HEK293 (cell line): ENCODE measurements around the gene TMEM100.

Source experiments
- CTCF ChIA-PET: fragments of 350-600 bp; formaldehyde crosslinking; extraction: SDS; loops from one replicate; lab custom pipeline; 2021; ENCODE audit warnings: antibody characterized with exemption; lab: Yijun Ruan, JAX
- POLR2A ChIA-PET: fragments of 300-600 bp; formaldehyde crosslinking; extraction: SDS; loops from one replicate; lab custom pipeline; 2020; ENCODE audit warnings: antibody characterized with exemption, inconsistent platforms; lab: Yijun Ruan, JAX
- H3K27ac ChIP-seq: fragments of 200-500 bp; sonication (Bioruptor generic); 2 replicates; pipeline ENCODE4 v1.5.1; 2014; ENCODE audit warnings: low read depth, low read length, control low read depth, inconsistent platforms; ENCODE audit errors: extremely low read depth
- H3K36me3 ChIP-seq, 2 experiments: fragments of 200-500 bp in 1 of 2; sonication (Bioruptor generic) in 1 of 2; 1 replicate in 1 of 2; 2 replicates in 1 of 2; pipeline ENCODE4 v1.5.1; 2014 to 2017; ENCODE audit warnings: inconsistent platforms in 2 of 2, low read length in 2 of 2; ENCODE audit not compliant: control insufficient read depth in 2 of 2, insufficient read depth in 1 of 2
- H3K4me1 ChIP-seq: fragments of 200-500 bp; sonication (Bioruptor generic); 2 replicates; pipeline ENCODE4 v1.5.1; 2014; ENCODE audit warnings: mild to moderate bottlenecking, low read length, inconsistent platforms; ENCODE audit not compliant: control insufficient read depth, insufficient read depth
- H3K4me3 ChIP-seq: 2 replicates; pipeline ENCODE4 v1.5.1; 2011; ENCODE audit warnings: low read depth, mild to moderate bottlenecking, control low read depth, low read length, moderate library complexity
- H3K9me3 ChIP-seq: fragments of 200-500 bp; sonication (Bioruptor generic); 2 replicates; pipeline ENCODE4 v1.5.1; 2014; ENCODE audit warnings: low read depth, low read length, inconsistent platforms; ENCODE audit not compliant: control insufficient read depth, insufficient read depth
- GFI1B ChIP-seq: fragments of 450-650 bp; formaldehyde crosslinking; IDR thresholded peaks from 2 replicates; pipeline ENCODE4 v1.5.1; 2016; ENCODE audit warnings: missing biosample characterization, missing genetic modification characterization
- PRDM1 ChIP-seq: fragments of 450-650 bp; formaldehyde crosslinking; IDR thresholded peaks from 2 replicates; pipeline ENCODE4; 2016; ENCODE audit warnings: missing biosample characterization, missing genetic modification characterization
- SETDB1 ChIP-seq: IDR thresholded peaks from one replicate; pipeline ENCODE4 v1.6.1; 2017; ENCODE audit warnings: mild to moderate bottlenecking, low read length, moderate library complexity, mixed read lengths; ENCODE audit not compliant: insufficient read length
- ZBTB20 ChIP-seq: fragments of 450-650 bp; formaldehyde crosslinking; IDR thresholded peaks from 2 replicates; pipeline ENCODE4 v1.5.1; 2016; ENCODE audit warnings: missing biosample characterization, missing genetic modification characterization
- ZBTB21 ChIP-seq: fragments of 450-650 bp; formaldehyde crosslinking; IDR thresholded peaks from 2 replicates; pipeline ENCODE4 v1.5.1; 2017; ENCODE audit warnings: missing biosample characterization, missing genetic modification characterization
- ZBTB7A ChIP-seq: fragments of 450-650 bp; formaldehyde crosslinking; IDR thresholded peaks from 2 replicates; pipeline ENCODE4 v1.5.1; 2016; ENCODE audit warnings: low read depth, missing biosample characterization, missing genetic modification characterization
- ZEB2 ChIP-seq: fragments of 450-650 bp; formaldehyde crosslinking; IDR thresholded peaks from 2 replicates; pipeline ENCODE4 v1.5.1; 2016; ENCODE audit warnings: missing biosample characterization, missing genetic modification characterization
- ZNF121 ChIP-seq: fragments of 450-650 bp; formaldehyde crosslinking; IDR thresholded peaks from 2 replicates; pipeline ENCODE4 v1.5.1; 2016; ENCODE audit warnings: missing biosample characterization, missing genetic modification characterization
- ZNF140 ChIP-seq: fragments of 450-650 bp; formaldehyde crosslinking; IDR thresholded peaks from 2 replicates; pipeline ENCODE4 v1.5.1; 2016; ENCODE audit warnings: missing biosample characterization, missing genetic modification characterization
- ZNF2 ChIP-seq: fragments of 450-650 bp; formaldehyde crosslinking; IDR thresholded peaks from 2 replicates; pipeline ENCODE4 v1.5.1; 2016; ENCODE audit warnings: missing biosample characterization, missing genetic modification characterization
- ZNF211 ChIP-seq: fragments of 450-650 bp; formaldehyde crosslinking; IDR thresholded peaks from 2 replicates; pipeline ENCODE4 v1.5.1; 2016; ENCODE audit warnings: low read depth, missing biosample characterization, missing genetic modification characterization
- ZNF214 ChIP-seq: fragments of 450-650 bp; formaldehyde crosslinking; IDR thresholded peaks from 2 replicates; pipeline ENCODE4 v1.5.1; 2017; ENCODE audit warnings: missing biosample characterization, mild to moderate bottlenecking, missing genetic modification characterization, borderline replicate concordance
- ZNF23 ChIP-seq: fragments of 450-650 bp; formaldehyde crosslinking; IDR thresholded peaks from 2 replicates; pipeline ENCODE4 v1.5.1; 2016; ENCODE audit warnings: missing biosample characterization, missing genetic modification characterization, borderline replicate concordance
- ZNF280C ChIP-seq: fragments of 450-650 bp; formaldehyde crosslinking; IDR thresholded peaks from 2 replicates; pipeline ENCODE4 v1.5.1; 2016; ENCODE audit warnings: missing biosample characterization, missing genetic modification characterization
- ZNF335 ChIP-seq: fragments of 450-650 bp; formaldehyde crosslinking; conservative IDR thresholded peaks from 2 replicates; pipeline ENCODE4 v1.5.1; 2016; ENCODE audit warnings: missing biosample characterization, missing genetic modification characterization
- ZNF354C ChIP-seq: fragments of 450-650 bp; formaldehyde crosslinking; IDR thresholded peaks from 2 replicates; pipeline ENCODE4 v1.5.1; 2016; ENCODE audit warnings: missing biosample characterization, missing genetic modification characterization, low read depth, borderline replicate concordance
- ZNF645 ChIP-seq: fragments of 450-650 bp; formaldehyde crosslinking; IDR thresholded peaks from 2 replicates; pipeline ENCODE4; 2016; ENCODE audit warnings: missing biosample characterization, missing genetic modification characterization
- ZNF707 ChIP-seq: fragments of 450-650 bp; formaldehyde crosslinking; IDR thresholded peaks from 2 replicates; pipeline ENCODE4 v1.5.1; 2016; ENCODE audit warnings: missing biosample characterization, missing genetic modification characterization
- ZNF785 ChIP-seq: fragments of 450-650 bp; formaldehyde crosslinking; IDR thresholded peaks from 2 replicates; pipeline ENCODE4 v1.5.1; 2016; ENCODE audit warnings: missing biosample characterization, missing genetic modification characterization
- ZSCAN18 ChIP-seq: fragments of 450-650 bp; formaldehyde crosslinking; IDR thresholded peaks from 2 replicates; pipeline ENCODE4 v1.5.1; 2016; ENCODE audit warnings: missing biosample characterization, missing genetic modification characterization
- ZSCAN30 ChIP-seq: fragments of 450-650 bp; IDR thresholded peaks from 2 replicates; pipeline ENCODE4 v1.5.1; 2018; ENCODE audit warnings: missing biosample characterization, mild to moderate bottlenecking, missing genetic modification characterization, moderate library complexity

Gene TMEM100

GRCh38 chr17:55705847-55706246 is 16.8 kb downstream of the TMEM100 start:
- no peaks in the 10 kb centered on the region for H3K36me3 ChIP-seq
- no peak overlapping the region for H3K4me3 ChIP-seq
- H3K4me1 ChIP-seq: peaks cover 12% of the 10 kb centered on the region
- TF ChIP-seq PRDM1 (tag by site-specific recombination) (no peak), SETDB1 (peak; percentile 13), ZBTB21 (no peak)
- no peak overlapping the region for H3K27ac ChIP-seq
- ChIA-PET CTCF (interaction anchor here (1.7 kb wide), 1 partner anchor 12 kb away, joined by 6 read pairs; no protein-coding TSS in a partner anchor), POLR2A (no interaction called here)
- H3K9me3 ChIP-seq: no peaks in the 10 kb centered on the region

DNA sequence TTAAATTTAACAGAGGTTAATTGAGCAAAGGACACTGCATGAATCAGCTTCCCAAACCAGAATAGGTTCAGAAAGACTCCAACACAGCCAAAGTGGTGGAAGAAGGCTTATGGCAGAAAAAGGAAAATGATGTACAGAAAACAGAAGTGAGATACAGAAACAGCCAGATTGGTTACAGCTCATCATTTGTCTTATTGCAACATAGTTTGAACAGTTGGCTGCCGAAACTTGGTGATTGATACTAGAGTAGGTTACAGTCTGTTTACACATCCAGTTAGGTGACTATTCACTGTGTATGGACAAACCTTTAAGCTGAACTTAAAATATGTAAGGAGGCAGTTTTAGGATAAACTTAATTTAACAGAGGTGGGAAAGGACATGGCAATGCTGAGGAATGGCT is 18.3 kb downstream of the TMEM100 start:
- H3K36me3 ChIP-seq: no peaks in the 10 kb centered on the region
- no peak for TF ChIP-seq ZBTB20 (tag by site-specific recombination)
- no peak for TF ChIP-seq ZSCAN18
- no peak for TF ChIP-seq GFI1B
- TF ChIP-seq ZNF335 (tag by site-specific recombination): no peak
- TF ChIP-seq ZEB2 (tag by site-specific recombination): no peak
- no peak for TF ChIP-seq ZNF140 (tag by site-specific recombination)
- TF ChIP-seq ZNF280C (tag by site-specific recombination): no peak
- TF ChIP-seq ZNF2 (tag by site-specific recombination): no peak
- TF ChIP-seq ZNF23: no peak
- no peak for TF ChIP-seq ZBTB7A
- no peak for TF ChIP-seq ZNF645 (tag by site-specific recombination)
- no peak for TF ChIP-seq ZNF214 (tag by site-specific recombination)
- TF ChIP-seq ZBTB21: no peak
- TF ChIP-seq ZNF121 (tag by site-specific recombination): no peak
- no peak for TF ChIP-seq ZNF785 (tag by site-specific recombination)
- TF ChIP-seq SETDB1: no peak
- no peak for TF ChIP-seq ZNF354C (tag by site-specific recombination)
- no peak for TF ChIP-seq ZNF211 (tag by site-specific recombination)
- no peak overlapping the region for H3K4me3 ChIP-seq
- peaks cover 9% of the 10 kb centered on the region for H3K4me1 ChIP-seq
- no peaks in the 10 kb centered on the region for H3K9me3 ChIP-seq
- H3K27ac ChIP-seq: no peak overlapping the region
- ChIA-PET CTCF (interaction anchor here (0.6 to 1.7 kb wide), 4 partner anchors 14 to 1076 kb away, joined by 3 to 6 read pairs (median 3); no protein-coding TSS in a partner anchor), POLR2A (no interaction called here)

DNA sequence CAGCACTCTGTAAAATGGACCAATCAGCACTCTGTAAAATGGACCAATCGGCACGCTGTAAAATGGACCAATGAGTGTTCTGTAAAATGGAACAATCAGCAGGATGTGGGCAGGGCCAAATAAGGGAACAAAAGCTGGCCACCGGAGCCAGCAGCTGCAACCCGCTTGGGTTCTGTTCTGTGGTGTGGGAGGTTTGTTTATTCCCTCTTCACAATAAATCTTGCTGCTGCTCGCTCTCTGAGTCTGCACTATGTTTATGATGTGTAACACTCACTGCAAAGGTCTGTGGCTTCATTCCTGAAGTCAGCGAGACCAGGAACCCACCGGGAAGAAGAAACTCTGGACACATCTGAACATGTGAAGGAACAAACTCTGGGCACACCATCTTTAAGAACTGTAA is 20.5 kb downstream of the TMEM100 start:
- Histone ChIP-seq H3K4me1 (peaks cover 5% of the 10 kb centered on the region), H3K4me3 (no peak overlapping the region), H3K9me3 (no peaks in the 10 kb centered on the region), H3K36me3 (no peaks in the 10 kb centered on the region), H3K27ac (no peak overlapping the region)
- POLR2A ChIA-PET: no interaction called here
- TF ChIP-seq ZSCAN30 (tag by site-specific recombination): no peak
- TF ChIP-seq ZNF707 (tag by site-specific recombination): no peak
- CTCF ChIA-PET: interaction anchor here (1.2 kb wide), 1 partner anchor 16 kb away, joined by 4 read pairs; no protein-coding TSS in a partner anchor
